Renal pelvis (tissue), 4 donors: ENCODE measurements around the gene CLEC19A. TPM values are rescaled to one million over a fixed set of nuclear protein-coding genes. Genes with fewer than 3 reads are reported as not detected.
"Not testable (repeated sequence)": the region's sequence is repeated elsewhere in the genome, so short reads cannot be mapped to it uniquely, and the experiment has no call there.

Experiments
- DNase-seq: peaks from one replicate; pipeline ENCODE4 v3.0.0-alpha.2; 2013
- polyA plus RNA-seq, 3 donors: library from polyadenylated mRNA; unstranded; fragments of 120-200 nt; gene quantifications; one replicate each; pipeline ENCODE4 v1.2.1, GENCODE V29; 2013; ENCODE audit not compliant: insufficient read length in 3 of 3

The CLEC19A gene
- polyA plus RNA-seq, 3 donors = 0.06 to 0.09 TPM; not detected in 1

DNA sequence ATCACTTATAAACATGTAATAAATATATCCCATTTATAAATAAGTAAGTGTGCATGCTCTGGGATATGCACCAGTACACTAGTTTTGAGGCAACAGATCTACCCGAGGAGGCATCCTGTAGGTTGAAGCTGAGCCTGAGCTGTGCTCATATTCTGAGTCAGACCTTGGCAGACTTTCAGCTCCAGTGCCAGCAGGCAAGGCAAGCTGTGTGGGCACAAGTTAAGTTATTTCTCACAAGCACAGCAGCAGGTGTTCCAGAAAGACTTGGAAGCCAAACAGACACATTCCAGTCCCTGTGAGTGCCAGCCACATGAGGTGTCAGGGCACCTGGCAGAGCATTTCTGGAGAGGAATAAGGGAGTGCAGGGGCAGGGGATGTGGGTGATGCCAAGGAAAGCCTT, 1.3 kb upstream of the CLEC19A start:
- no peak for DNase-seq

GRCh38 chr16:19286827-19287226, 1.3 kb downstream of the CLEC19A start:
- DNase-seq = no peak

DNA sequence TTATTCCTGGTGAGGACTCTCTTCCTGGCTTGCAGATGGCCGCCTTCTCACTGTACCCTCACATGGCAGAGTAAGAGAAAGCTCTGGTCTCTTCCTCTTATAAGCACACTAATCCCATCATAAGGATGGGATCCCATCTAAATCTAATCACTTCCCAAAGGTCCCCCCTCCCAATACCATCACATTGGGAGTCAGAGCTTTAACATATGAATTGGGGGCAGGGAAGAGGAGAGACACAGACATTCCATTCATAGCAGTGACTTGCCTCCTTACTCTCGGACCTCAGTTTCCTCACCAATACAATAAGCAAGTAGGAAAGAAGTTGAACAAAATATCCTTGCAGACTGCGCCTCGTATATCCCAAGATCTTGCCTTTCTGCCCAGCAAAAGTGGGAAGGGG, 1.7 kb downstream of the CLEC19A start:
- DNase-seq = no peak

DNA sequence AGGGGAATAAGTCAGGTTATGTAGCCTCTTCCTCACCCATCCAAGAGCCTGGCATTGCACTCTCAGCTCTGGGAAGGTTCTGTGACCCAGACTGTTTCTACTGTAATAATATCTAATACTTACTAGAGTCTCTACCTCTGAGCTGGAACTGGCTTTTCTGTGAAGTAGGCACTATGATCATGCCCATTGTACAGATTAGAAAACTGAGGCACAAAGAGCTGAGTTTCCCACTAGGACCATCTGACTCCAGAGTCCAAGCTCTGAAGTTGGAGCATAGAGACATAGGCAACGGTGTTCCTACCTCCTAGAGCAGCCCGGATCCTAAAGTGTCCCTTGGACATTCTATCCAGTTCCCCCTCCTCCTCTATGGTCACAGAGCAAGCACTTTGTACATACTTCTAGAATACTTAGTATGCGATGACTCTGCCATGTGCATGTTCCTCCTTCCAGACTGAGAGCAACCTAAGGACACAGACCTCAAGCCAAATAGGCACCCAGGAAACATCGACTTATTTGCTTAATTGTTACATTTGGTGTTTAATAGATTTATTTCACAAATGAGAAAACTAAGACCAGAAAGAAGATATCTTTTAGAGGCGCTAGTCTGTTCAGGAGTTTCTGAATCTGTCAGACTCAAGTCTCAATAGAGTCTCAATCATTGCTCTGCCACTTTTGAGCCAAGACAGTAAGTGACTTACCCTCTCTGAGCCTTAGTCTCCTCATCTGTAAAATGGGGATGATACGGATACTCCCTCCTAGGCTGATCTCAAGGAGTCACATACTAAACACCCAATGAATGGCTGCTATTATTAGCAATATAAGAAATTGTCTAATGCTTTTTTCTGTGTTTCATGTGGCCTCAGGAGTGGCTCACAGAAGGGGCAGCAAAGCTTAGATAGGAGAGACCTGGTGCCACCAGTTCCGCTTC, 3.6 kb downstream of the CLEC19A start:
- no peak for DNase-seq

DNA sequence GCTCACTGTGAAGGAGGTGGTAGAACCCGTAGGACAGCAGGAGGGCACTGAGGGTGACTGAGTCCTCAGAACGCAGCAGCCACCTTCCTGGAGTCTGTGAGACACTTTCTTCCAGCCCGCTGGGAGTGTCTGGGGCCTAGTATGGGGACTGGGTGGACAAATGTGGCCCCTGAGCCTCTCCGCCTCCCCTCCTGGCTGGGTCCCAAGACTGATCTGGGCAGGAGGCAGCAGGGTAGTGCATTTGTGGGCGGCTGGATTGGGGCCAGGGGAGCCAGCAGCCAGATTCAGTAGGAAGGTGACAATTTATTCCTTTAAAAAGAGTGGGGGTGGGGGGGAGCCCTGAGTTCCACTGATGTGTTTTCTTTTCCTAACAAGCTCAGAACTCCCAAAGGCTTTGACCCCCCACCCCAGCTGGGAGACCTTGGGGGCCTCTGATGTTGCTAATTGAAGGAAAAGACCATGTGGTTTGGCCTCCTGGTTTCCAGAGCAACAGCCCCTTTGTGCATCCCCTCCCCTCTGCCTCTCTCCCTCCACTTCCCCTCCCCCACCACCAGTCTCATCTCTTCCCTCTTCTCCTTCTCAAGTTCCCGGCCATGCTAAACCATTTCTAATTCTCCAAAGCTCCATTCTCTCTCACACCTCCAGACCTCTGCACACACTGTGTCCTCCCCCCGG, 4.4 kb downstream of the CLEC19A start:
- DNase-seq = no peak

- no peak for DNase-seq
Measured at GRCh38 chr16:19290860-19291259, 5.3 kb downstream of the CLEC19A start.

GRCh38 chr16:19291475-19291874, 5.9 kb downstream of the CLEC19A start:
- peak; percentile 19 for DNase-seq

DNA sequence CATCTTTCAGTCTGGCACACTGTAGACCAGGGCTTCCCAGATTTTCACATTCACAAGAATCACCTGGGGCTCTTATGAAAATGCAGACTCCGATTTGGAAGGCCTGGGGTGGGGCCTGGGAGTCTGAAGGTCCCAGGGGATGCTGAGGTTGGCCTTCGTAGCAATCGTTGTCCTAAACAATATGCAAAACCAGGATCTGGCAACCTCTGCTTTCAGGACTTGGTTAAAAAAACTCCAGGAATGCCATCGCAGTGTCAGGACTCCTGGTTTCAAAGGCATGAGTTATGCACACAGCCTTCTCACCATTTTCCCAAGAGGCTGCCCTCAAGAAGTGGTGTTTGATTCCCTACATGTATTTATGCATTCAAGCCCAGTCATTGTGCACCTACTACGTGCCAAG, 6.7 kb downstream of the CLEC19A start:
- no peak for DNase-seq

DNA sequence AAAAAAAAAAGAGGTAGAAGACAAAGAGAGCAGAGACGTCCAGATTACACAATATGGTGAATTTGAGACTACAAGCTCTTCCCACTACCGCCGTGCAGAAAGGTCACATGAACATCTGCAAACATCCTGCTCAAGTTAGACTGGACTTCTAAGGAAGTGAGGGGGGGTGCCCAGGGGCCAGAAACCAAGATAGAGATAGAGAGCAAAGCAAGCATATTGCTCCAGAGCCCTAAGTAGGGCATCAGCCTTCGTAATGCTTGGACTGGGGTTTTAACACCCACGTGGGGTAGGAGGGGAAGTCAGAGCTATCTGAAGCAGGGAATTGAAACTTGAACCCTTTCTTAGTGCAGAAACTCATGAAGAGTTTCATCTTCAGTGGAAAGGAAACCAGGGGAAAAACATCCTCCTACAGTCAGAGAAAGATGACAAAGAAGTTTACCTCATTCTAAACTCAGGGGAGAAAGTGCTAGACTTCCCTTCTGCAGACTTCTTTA, 8.7 kb downstream of the CLEC19A start:
- peak; percentile 29 for DNase-seq

DNA sequence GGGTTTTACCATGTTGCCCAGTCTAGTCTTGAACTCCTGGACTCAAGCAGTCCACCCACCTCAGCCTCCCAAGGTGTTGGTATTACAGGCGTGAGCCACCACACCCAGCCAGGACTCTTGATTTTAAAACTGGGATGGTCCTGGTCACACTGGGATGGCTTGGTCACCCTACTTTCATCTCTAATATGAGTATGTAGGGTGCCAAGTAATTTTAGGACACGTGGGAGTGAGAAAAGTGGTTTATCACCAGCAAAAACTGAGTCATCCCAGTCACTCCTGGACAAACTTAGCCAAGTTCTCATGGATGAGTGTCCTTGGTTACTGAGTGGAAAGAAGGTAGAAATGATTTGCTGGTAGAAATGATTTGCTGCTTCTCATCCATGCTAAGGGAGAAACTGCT, 9.9 kb downstream of the CLEC19A start:
- no peak for DNase-seq

DNA sequence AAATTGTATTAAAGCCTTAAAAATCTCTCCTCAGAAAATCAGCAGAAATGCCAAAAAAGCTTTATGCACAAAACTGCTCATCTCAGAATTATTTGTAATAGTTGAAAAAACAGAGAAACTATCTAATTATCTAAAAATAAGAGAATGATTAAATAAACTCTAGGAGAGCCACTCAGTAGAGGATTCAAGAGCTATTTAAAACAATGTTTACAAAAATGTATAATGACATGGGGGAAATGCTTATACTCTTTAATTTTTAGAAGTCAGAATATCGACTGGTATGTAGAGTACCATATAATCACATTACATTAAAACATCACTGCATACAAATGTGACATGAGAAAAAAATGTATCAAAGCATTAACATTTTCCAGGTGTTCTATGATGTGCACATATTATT, 11.9 kb downstream of the CLEC19A start:
- DNase-seq = no peak

GRCh38 chr16:19299565-19299964, 14.0 kb downstream of the CLEC19A start:
- DNase-seq = no peak

- DNase-seq = no peak
Measured at GRCh38 chr16:19301931-19302330, 16.4 kb downstream of the CLEC19A start.

DNA sequence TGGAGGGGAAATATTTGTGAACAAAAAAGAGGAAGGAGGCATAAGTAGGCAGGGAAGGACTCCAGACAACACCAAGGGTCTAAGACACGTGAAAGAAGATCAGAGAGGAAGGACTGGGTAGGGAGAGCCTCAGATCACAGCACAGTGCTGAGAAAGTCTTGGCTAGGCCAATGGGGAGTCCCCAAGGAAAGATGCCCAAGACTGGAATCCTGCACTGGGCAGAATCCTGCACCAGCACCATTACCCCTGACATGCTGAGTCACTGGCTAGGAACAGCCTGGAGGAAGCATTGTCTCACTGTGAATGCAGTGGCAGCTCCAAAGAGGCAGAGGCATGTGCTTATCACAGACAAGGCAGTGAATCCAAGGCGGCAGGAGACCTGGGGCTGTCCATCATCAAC, 19.2 kb downstream of the CLEC19A start:
- DNase-seq = no peak

DNA sequence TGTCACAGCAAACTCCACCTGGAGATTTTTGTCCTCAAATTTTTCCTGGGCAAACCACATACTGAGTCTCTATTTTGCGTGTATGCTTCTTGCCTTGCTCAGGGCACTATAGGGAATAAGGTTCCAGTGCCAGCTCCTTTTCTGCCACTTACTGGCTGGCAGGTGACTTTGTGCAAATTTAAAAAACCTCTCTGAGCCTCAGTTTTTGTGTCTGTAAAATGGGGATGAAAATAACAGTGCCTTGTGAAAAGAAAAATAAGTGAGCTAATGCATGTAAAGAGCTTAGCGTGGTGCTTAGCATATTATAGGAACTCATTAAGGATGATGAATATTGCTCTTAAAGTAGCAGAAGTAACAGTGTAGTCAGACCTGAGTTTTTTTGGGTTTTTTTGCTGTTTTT, 19.9 kb downstream of the CLEC19A start:
- DNase-seq = no peak

DNA sequence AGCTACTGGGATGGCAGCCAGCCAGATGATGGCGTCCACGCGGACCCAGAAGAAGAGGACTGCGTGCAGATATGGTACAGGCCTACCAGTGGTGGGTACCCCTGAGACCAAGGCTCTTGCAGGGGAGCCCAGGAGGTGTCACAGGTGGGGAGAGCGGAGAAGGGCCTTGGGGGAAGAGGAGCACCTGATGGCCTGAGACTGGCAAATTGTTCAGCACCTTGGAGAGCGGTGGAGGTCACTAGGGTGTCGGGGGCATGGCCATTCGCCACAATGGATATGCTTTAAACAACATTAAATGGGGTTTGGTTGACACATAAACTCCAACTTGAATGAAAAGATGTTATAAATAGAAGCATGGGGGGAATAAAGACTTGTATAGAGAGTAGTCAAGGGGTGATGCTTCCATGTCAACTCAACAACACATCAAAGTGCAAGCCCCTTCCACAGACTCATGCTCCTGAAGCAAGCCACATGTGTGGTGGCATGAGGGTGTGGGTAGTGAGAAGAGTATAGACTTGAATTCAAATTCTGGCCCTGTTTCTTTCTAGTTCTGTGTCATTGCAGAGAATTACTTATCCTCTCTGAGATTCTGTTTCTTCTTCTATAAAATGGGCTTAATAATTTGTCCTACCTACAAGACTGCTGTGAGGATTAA, 22.2 kb downstream of the CLEC19A start:
- DNase-seq = peak; percentile 21

GRCh38 chr16:19308392-19308791, 22.9 kb downstream of the CLEC19A start:
- DNase-seq = no peak

DNA sequence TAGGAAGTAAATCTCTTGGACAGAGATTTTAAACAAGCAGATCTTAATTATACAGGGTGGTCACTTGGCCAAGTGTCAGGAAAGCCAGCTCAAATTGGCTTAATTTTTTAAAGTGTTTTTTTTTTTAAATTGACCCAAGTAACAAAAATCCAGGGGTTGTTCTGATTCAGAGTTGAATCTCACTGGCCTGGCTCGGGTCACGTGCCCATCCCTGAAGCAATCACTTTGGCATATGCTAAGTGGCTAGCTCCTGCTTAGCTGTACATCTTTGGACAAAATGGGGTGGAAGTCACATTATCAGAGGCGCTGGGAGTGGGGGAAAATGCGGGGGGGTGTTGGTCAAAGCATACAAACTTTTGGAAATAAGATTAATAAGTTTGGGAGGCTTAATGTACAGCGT, 23.6 kb downstream of the CLEC19A start:
- DNase-seq = no peak

DNA sequence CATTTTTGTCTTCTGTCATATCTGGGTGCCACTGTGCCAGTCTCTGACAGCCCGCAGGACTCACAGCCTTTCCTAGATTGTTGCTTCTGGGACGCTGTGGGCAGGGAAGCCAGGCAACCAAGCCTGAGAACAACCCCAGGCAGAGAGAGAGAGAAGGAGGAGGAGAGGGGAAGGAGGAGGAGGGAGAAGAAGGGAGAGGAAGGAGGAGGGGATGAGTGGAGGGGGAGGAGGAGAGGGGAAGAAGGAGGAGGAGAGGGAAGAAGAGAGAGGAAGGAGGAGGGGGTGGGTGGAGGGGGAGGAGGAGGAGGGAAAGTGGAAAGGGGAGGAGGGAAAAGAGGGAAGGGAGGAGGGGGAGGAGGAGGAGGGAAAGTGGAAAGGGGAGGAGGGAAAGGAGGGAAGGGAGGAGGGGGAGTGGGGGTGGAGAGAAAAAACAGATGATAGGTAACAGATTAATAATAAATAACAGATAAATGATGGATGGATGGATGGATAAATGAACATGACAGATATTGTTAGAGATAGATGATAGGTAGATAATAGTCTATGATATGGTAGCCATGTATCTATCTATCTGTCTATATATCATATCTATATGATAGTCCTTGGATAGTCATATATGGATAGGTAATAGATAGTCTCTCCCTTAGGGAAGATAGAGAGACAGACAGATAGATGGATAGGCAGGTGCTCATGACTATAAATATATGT, 29.3 kb downstream of the CLEC19A start:
- DNase-seq = no peak

- DNase-seq = no peak
Measured at GRCh38 chr16:19315889-19316433, 30.4 kb downstream of the CLEC19A start.

GRCh38 chr16:19316846-19317245, 31.3 kb downstream of the CLEC19A start:
- DNase-seq = no peak

DNA sequence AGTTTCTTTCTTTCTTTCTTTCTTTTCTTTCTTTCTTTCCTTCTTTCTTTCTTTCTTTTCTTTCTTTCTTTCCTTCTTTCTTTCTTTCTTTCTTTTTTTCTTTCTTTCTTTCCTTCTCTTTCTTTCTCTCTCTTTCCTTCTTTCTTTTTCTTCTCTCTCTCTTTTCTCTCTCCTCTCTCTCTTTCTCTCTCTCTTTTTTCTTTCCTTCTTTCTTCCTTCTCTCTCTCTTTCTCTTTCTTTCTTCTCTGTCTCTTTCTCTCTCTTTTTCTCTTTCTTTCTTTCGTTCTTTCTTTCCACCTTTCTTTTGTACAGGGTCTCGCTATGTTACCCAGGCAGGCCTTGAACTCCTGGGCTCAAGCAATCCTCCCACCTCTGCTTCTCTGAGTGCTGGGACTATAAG, 35.7 kb downstream of the CLEC19A start:
- DNase-seq = not testable (repeated sequence)
